Activated CD4-positive, alpha-beta memory T cell treated with anti-CD3 and anti-CD28 coated beads for 36 hours (primary cell): ENCODE data around the gene NFX1. TPM values are rescaled to one million over a fixed set of nuclear protein-coding genes. Genes with fewer than 3 reads are reported as not detected.
"Not testable (repeated sequence)": the region's sequence is repeated elsewhere in the genome, so short reads cannot be mapped to it uniquely, and the experiment has no call there.

Experiments used
- CTCF ChIA-PET: fragments of 350-600 bp; sonication (Branson Sonifier 250); formaldehyde crosslinking; loops from one replicate; lab custom pipeline; 2021; ENCODE audit warnings: antibody characterized with exemption, inconsistent platforms; lab: Charles Lee
- POLR2A ChIA-PET: fragments of 350-600 bp; sonication (Branson Sonifier 250); formaldehyde crosslinking; loops from one replicate; lab custom pipeline; 2021; ENCODE audit warnings: antibody characterized with exemption; lab: Charles Lee
- DNase-seq: peaks from one replicate; pipeline ENCODE4 v3.0.0-alpha.2; 2020
- H3K27ac Mint-ChIP-seq: one replicate; pipeline ENCODE4 v1.8.0; 2021; ENCODE audit warnings: mixed read lengths
- H3K27me3 Mint-ChIP-seq: one replicate; pipeline ENCODE4 v1.8.0; 2021; ENCODE audit warnings: mixed read lengths
- H3K36me3 Mint-ChIP-seq: one replicate; pipeline ENCODE4 v1.8.0; 2021; ENCODE audit warnings: mixed read lengths
- H3K4me1 Mint-ChIP-seq: one replicate; pipeline ENCODE4 v1.8.0; 2021; ENCODE audit warnings: low read depth, mixed read lengths
- H3K4me3 Mint-ChIP-seq: one replicate; pipeline ENCODE4 v1.8.0; 2021; ENCODE audit warnings: mild to moderate bottlenecking, mixed read lengths
- H3K9me3 Mint-ChIP-seq: one replicate; pipeline ENCODE4 v1.8.0; 2021; ENCODE audit warnings: mixed read lengths
- intact Hi-C: fragments of 100-400 bp; cut with micrococcal nuclease; formaldehyde crosslinking; loops from one replicate; pipeline ENCODE4 v1.15.1; 2023
- total RNA-seq, 2 experiments: library from RNA; stranded (reverse); gene quantifications; one replicate each; pipeline ENCODE4 v1.2.3, GENCODE V29; 2021

The NFX1 gene
- total RNA-seq, 2 experiments from 2014 or later: 36.5 to 38.6 TPM

- intact Hi-C loops, H3K4me3 Mint-ChIP-seq, H3K27me3 Mint-ChIP-seq, H3K4me1 Mint-ChIP-seq, POLR2A ChIA-PET, H3K9me3 Mint-ChIP-seq, H3K27ac Mint-ChIP-seq, DNase-seq: not testable (repeated sequence)
- CTCF ChIA-PET: interaction anchor here (1.2 kb wide), 1 partner anchor 120 kb away, joined by 3 read pairs; no protein-coding TSS in a partner anchor
- peaks cover 55% of the 10 kb centered on the region for H3K36me3 Mint-ChIP-seq
Measured at GRCh38 chr9:33332956-33333355, 42.6 kb downstream of the NFX1 start.

- no peaks in the 10 kb centered on the region for H3K27me3 Mint-ChIP-seq
- H3K4me3 Mint-ChIP-seq: no peak overlapping the region
- peaks cover 22% of the 10 kb centered on the region for H3K9me3 Mint-ChIP-seq
- intact Hi-C loops: no loop called here
- H3K36me3 Mint-ChIP-seq: peaks cover 45% of the 10 kb centered on the region
- no peak for DNase-seq
- H3K4me1 Mint-ChIP-seq: peaks cover 7% of the 10 kb centered on the region
- ChIA-PET POLR2A (no interaction called here), CTCF (no interaction called here)
- H3K27ac Mint-ChIP-seq: no peak overlapping the region
Measured at GRCh38 chr9:33340186-33340585, 49.9 kb downstream of the NFX1 start.

- no peak for DNase-seq
- H3K4me3 Mint-ChIP-seq: no peak overlapping the region
- H3K4me1 Mint-ChIP-seq: peaks cover 7% of the 10 kb centered on the region
- H3K27me3 Mint-ChIP-seq: no peaks in the 10 kb centered on the region
- H3K9me3 Mint-ChIP-seq: peaks cover 22% of the 10 kb centered on the region
- no peak overlapping the region for H3K27ac Mint-ChIP-seq
- peaks cover 51% of the 10 kb centered on the region for H3K36me3 Mint-ChIP-seq
- CTCF ChIA-PET: no interaction called here
- intact Hi-C loops: no loop called here
- POLR2A ChIA-PET: no interaction called here
Measured at GRCh38 chr9:33341182-33341581, 50.9 kb downstream of the NFX1 start.

GRCh38 chr9:33344145-33344544, 53.8 kb downstream of the NFX1 start:
- peaks cover 7% of the 10 kb centered on the region for H3K4me1 Mint-ChIP-seq
- CTCF ChIA-PET: no interaction called here

GRCh38 chr9:33346564-33346963, 56.2 kb downstream of the NFX1 start:
- Mint-ChIP-seq H3K27me3 (no peaks in the 10 kb centered on the region), H3K36me3 (peaks cover 44% of the 10 kb centered on the region), H3K4me3 (no peak overlapping the region), H3K4me1 (peaks cover 7% of the 10 kb centered on the region), H3K27ac (no peak overlapping the region), H3K9me3 (no peaks in the 10 kb centered on the region)
- CTCF ChIA-PET: no interaction called here
- no peak for DNase-seq
- POLR2A ChIA-PET: no interaction called here
- intact Hi-C loops: no loop called here

More at GRCh38 chr9:33344145-33344544, 53.8 kb downstream of the NFX1 start:
- Mint-ChIP-seq H3K36me3 (peaks cover 61% of the 10 kb centered on the region), H3K27me3 (no peaks in the 10 kb centered on the region), H3K9me3 (peaks cover 17% of the 10 kb centered on the region), H3K27ac (no peak overlapping the region), H3K4me3 (no peak overlapping the region)
- POLR2A ChIA-PET: no interaction called here
- intact Hi-C loops: no loop called here
- no peak for DNase-seq

- Mint-ChIP-seq H3K4me1 (no peaks in the 10 kb centered on the region), H3K4me3 (no peak overlapping the region), H3K36me3 (peaks cover 39% of the 10 kb centered on the region), H3K27ac (peak overlapping the region; percentile 32), H3K9me3 (no peaks in the 10 kb centered on the region), H3K27me3 (no peaks in the 10 kb centered on the region)
- intact Hi-C loops: no loop called here
- CTCF ChIA-PET: no interaction called here
- POLR2A ChIA-PET: no interaction called here
- no peak for DNase-seq
Measured at GRCh38 chr9:33348998-33349397, 58.7 kb downstream of the NFX1 start.

- DNase-seq: no peak
- Mint-ChIP-seq H3K4me1 (no peaks in the 10 kb centered on the region), H3K27me3 (no peaks in the 10 kb centered on the region), H3K4me3 (no peak overlapping the region), H3K27ac (no peak overlapping the region), H3K36me3 (peaks cover 38% of the 10 kb centered on the region), H3K9me3 (no peaks in the 10 kb centered on the region)
- ChIA-PET CTCF (interaction anchor here (0.7 kb wide), 1 partner anchor 32 kb away, joined by 3 read pairs; no protein-coding TSS in a partner anchor), POLR2A (no interaction called here)
- intact Hi-C loops: no loop called here
Measured at GRCh38 chr9:33349743-33350142, 59.4 kb downstream of the NFX1 start.

- ChIA-PET CTCF (interaction anchor here (0.7 to 2.3 kb wide), 3 partner anchors 12 to 32 kb away, joined by 3 to 15 read pairs (median 3); no protein-coding TSS in a partner anchor), POLR2A (interaction anchor here (1.5 kb wide), 1 partner anchor 10 kb away, joined by 5 read pairs; no protein-coding TSS in a partner anchor)
- no peaks in the 10 kb centered on the region for H3K27me3 Mint-ChIP-seq
- H3K36me3 Mint-ChIP-seq: peaks cover 40% of the 10 kb centered on the region
- intact Hi-C loops: no loop called here
- DNase-seq: no peak
- no peaks in the 10 kb centered on the region for H3K4me1 Mint-ChIP-seq
- H3K4me3 Mint-ChIP-seq: no peak overlapping the region
- no peaks in the 10 kb centered on the region for H3K9me3 Mint-ChIP-seq
- peak overlapping the region; percentile 46 for H3K27ac Mint-ChIP-seq
Measured at GRCh38 chr9:33350310-33350709, 60.0 kb downstream of the NFX1 start.

GRCh38 chr9:33351547-33351946, 61.2 kb downstream of the NFX1 start:
- H3K4me1 Mint-ChIP-seq: no peaks in the 10 kb centered on the region
- CTCF ChIA-PET: interaction anchor here (1.2 to 2.3 kb wide), 3 partner anchors 13 to 115 kb away, joined by 3 to 15 read pairs (median 5); no protein-coding TSS in a partner anchor
- intact Hi-C loops: no loop called here
- no peak overlapping the region for H3K27ac Mint-ChIP-seq
- no peak overlapping the region for H3K4me3 Mint-ChIP-seq
- POLR2A ChIA-PET: interaction anchor here (1.5 kb wide), 1 partner anchor 9 kb away, joined by 5 read pairs; no protein-coding TSS in a partner anchor
- DNase-seq: no peak
- H3K27me3 Mint-ChIP-seq: no peaks in the 10 kb centered on the region
- no peaks in the 10 kb centered on the region for H3K9me3 Mint-ChIP-seq
- peaks cover 39% of the 10 kb centered on the region for H3K36me3 Mint-ChIP-seq

- H3K27me3 Mint-ChIP-seq: no peaks in the 10 kb centered on the region
- CTCF ChIA-PET: interaction anchor here (0.6 to 1.1 kb wide), 2 partner anchors 17 to 20 kb away, joined by 3 read pairs; no protein-coding TSS in a partner anchor
- no peaks in the 10 kb centered on the region for H3K4me1 Mint-ChIP-seq
- H3K4me3 Mint-ChIP-seq: no peak overlapping the region
- DNase-seq: no peak
- intact Hi-C loops: no loop called here
- H3K9me3 Mint-ChIP-seq: no peaks in the 10 kb centered on the region
- no peak overlapping the region for H3K27ac Mint-ChIP-seq
- H3K36me3 Mint-ChIP-seq: peaks cover 18% of the 10 kb centered on the region
- POLR2A ChIA-PET: no interaction called here
Measured at GRCh38 chr9:33354651-33355211, 64.4 kb downstream of the NFX1 start.

- Mint-ChIP-seq H3K36me3 (peaks cover 23% of the 10 kb centered on the region), H3K27ac (no peak overlapping the region), H3K4me3 (no peak overlapping the region), H3K27me3 (no peaks in the 10 kb centered on the region), H3K4me1 (no peaks in the 10 kb centered on the region), H3K9me3 (no peaks in the 10 kb centered on the region)
- intact Hi-C loops: no loop called here
- CTCF ChIA-PET: interaction anchor here (0.8 to 2.6 kb wide), 3 partner anchors 19 to 111 kb away, joined by 4 to 11 read pairs (median 4); no protein-coding TSS in a partner anchor
- POLR2A ChIA-PET: no interaction called here
- DNase-seq: no peak
Measured at GRCh38 chr9:33355933-33356332, 65.6 kb downstream of the NFX1 start.

GRCh38 chr9:33358641-33359040, 68.3 kb downstream of the NFX1 start:
- H3K27ac Mint-ChIP-seq, H3K9me3 Mint-ChIP-seq, H3K27me3 Mint-ChIP-seq, H3K4me3 Mint-ChIP-seq, DNase-seq, intact Hi-C loops, CTCF ChIA-PET, H3K4me1 Mint-ChIP-seq, POLR2A ChIA-PET: not testable (repeated sequence)
- peaks cover 21% of the 10 kb centered on the region for H3K36me3 Mint-ChIP-seq
